SJCRH30 (cell line): ENCODE measurements around the gene DAZAP2. TPM values are rescaled to one million over a fixed set of nuclear protein-coding genes. Genes with fewer than 3 reads are reported as not detected.
"Not testable (repeated sequence)": the region's sequence is repeated elsewhere in the genome, so short reads cannot be mapped to it uniquely, and the experiment has no call there.

Source experiments
- DNase-seq, 2 experiments: peaks; one replicate each; pipeline ENCODE4 v3.0.0-alpha.2; 2015 to 2020
- H3K27ac ChIP-seq: fragments of 250-450 bp; sonication (Bioruptor Pico); 2 replicates; pipeline ENCODE4 v1.5.1; 2020; ENCODE audit warnings: mild to moderate bottlenecking, moderate library complexity
- H3K27me3 ChIP-seq: fragments of 250-450 bp; sonication (Bioruptor Pico); 2 replicates; pipeline ENCODE4 v1.5.1; 2020; ENCODE audit warnings: mild to moderate bottlenecking, moderate library complexity
- H3K36me3 ChIP-seq: fragments of 250-450 bp; sonication (Bioruptor Pico); 2 replicates; pipeline ENCODE4 v1.5.1; 2020; ENCODE audit warnings: mild to moderate bottlenecking, moderate library complexity
- H3K4me1 ChIP-seq: fragments of 250-450 bp; sonication (Bioruptor Pico); 2 replicates; pipeline ENCODE4 v1.5.1; 2020; ENCODE audit warnings: mild to moderate bottlenecking, moderate library complexity
- H3K4me3 ChIP-seq: fragments of 250-450 bp; sonication (Bioruptor Pico); 2 replicates; pipeline ENCODE4 v1.5.1; 2020; ENCODE audit warnings: mild to moderate bottlenecking, moderate library complexity
- H3K9me3 ChIP-seq: fragments of 250-450 bp; sonication (Bioruptor Pico); replicated peaks from 2 replicates; pipeline ENCODE4 v1.5.1; 2020; ENCODE audit warnings: mild to moderate bottlenecking, moderate library complexity
- total RNA-seq: library from RNA; depleted of rRNA; stranded (reverse); fragments of >200 nt; shearing (Covaris generic); gene quantifications from 2 replicates; pipeline ENCODE4 v1.2.3, GENCODE V29; 2014

The DAZAP2 gene
- total RNA-seq, 1 experiment from 2014 or later, result 239 TPM

- Histone ChIP-seq H3K4me3 (no peak overlapping the region), H3K27ac (no peak overlapping the region)
These were observed 12.9 kb upstream of the DAZAP2 start for GRCh38 chr12:51225771-51226170.

DNA sequence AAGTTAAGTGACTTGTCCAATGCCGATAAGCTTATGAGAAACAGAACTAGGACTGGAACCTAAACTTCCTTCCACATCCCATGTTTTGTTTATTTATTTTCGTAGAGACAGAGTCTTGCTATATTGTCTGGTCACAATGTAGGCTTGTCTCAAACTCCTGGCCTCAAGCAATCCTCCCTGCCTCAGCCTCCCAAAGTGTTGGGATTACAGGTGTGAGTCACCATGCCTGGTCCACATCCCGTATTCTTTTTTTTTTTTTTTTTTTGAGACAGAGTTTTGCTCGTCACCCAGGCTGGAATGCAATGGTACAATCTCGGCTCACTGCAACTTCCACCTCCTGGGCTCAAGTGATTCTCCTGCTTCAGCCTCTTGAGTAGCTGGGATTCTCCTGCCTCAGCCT is 11.5 kb upstream of the DAZAP2 start:
- H3K27me3 ChIP-seq, H3K36me3 ChIP-seq, DNase-seq, H3K4me1 ChIP-seq, H3K27ac ChIP-seq, H3K9me3 ChIP-seq, H3K4me3 ChIP-seq: not testable (repeated sequence)

More at GRCh38 chr12:51225771-51226170, 12.9 kb upstream of the DAZAP2 start:
- no peaks in the 10 kb centered on the region for H3K9me3 ChIP-seq
- H3K4me1 ChIP-seq, result no peaks in the 10 kb centered on the region; the same call in 1 of the 2 replicates
- H3K27me3 ChIP-seq, result no peaks in the 10 kb centered on the region
- H3K36me3 ChIP-seq, result no peaks in the 10 kb centered on the region
- DNase-seq, result no peak

GRCh38 chr12:51227962-51228361 is 10.7 kb upstream of the DAZAP2 start:
- no peaks in the 10 kb centered on the region for H3K36me3 ChIP-seq
- no peak for DNase-seq

GRCh38 chr12:51229116-51229809 is 9.4 kb upstream of the DAZAP2 start:
- Histone ChIP-seq H3K27me3 (no peaks in the 10 kb centered on the region), H3K9me3 (peaks cover 4% of the 10 kb centered on the region; the same call in 1 of the 2 replicates), H3K4me3 (no peak overlapping the region), H3K27ac (no peak overlapping the region), H3K4me1 (no peaks in the 10 kb centered on the region; the same call in 1 of the 2 replicates), H3K36me3 (no peaks in the 10 kb centered on the region)
- no peak for DNase-seq

More at GRCh38 chr12:51227962-51228361, 10.7 kb upstream of the DAZAP2 start:
- H3K4me1 ChIP-seq, result no peaks in the 10 kb centered on the region; the same call in 1 of the 2 replicates
- H3K4me3 ChIP-seq, result no peak overlapping the region
- no peak overlapping the region for H3K27ac ChIP-seq
- no peaks in the 10 kb centered on the region for H3K27me3 ChIP-seq
- peaks cover 4% of the 10 kb centered on the region; the same call in 1 of the 2 replicates for H3K9me3 ChIP-seq

- H3K4me3 ChIP-seq, result no peak overlapping the region
- H3K9me3 ChIP-seq, result peaks cover 4% of the 10 kb centered on the region; the same call in 1 of the 2 replicates
- DNase-seq, result no peak
- H3K27ac ChIP-seq, result no peak overlapping the region
- no peaks in the 10 kb centered on the region; the same call in 1 of the 2 replicates for H3K4me1 ChIP-seq
- H3K36me3 ChIP-seq, result no peaks in the 10 kb centered on the region
- H3K27me3 ChIP-seq, result no peaks in the 10 kb centered on the region
These were observed 6.0 kb upstream of the DAZAP2 start for GRCh38 chr12:51232642-51233041.

DNA sequence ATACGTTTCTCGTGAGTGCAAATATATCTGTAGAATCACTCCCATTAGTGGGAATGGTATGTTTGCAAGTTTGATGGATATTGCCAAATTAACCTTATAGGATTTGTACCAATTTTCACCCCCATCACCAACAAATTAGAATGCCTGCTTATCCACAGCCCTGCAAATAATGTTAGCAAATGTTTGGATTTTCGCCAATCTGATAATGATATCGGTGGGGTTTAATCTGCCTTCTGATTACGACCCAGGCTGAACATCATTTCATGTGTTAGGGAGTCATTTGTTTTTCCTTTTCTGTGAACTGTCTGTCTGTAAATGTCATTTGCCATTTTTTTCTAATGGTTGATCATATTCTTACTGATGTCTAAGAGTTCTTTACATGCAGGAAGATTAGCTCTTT is 4.1 kb upstream of the DAZAP2 start:
- Histone ChIP-seq H3K9me3 (peaks cover 4% of the 10 kb centered on the region; the same call in 1 of the 2 replicates), H3K36me3 (no peaks in the 10 kb centered on the region), H3K4me1 (no peaks in the 10 kb centered on the region), H3K27ac (no peak overlapping the region), H3K27me3 (no peaks in the 10 kb centered on the region), H3K4me3 (no peak overlapping the region)
- no peak for DNase-seq

GRCh38 chr12:51238037-51238509 is 553 bp upstream of the DAZAP2 start:
- peak overlapping the region; percentile 96 for H3K4me3 ChIP-seq
- no peak overlapping the region; the same call in 1 of the 2 replicates for H3K27ac ChIP-seq
- H3K9me3 ChIP-seq, result no peaks in the 10 kb centered on the region
- no peak for DNase-seq
- no peaks in the 10 kb centered on the region for H3K27me3 ChIP-seq
- peaks cover 14% of the 10 kb centered on the region for H3K36me3 ChIP-seq
- no peaks in the 10 kb centered on the region for H3K4me1 ChIP-seq

- Histone ChIP-seq H3K27me3 (no peaks in the 10 kb centered on the region), H3K27ac (no peak overlapping the region), H3K4me3 (no peak overlapping the region), H3K9me3 (no peaks in the 10 kb centered on the region), H3K36me3 (peaks cover 17% of the 10 kb centered on the region), H3K4me1 (peaks cover 2% of the 10 kb centered on the region)
- no peak for DNase-seq
These were observed 2.3 kb downstream of the DAZAP2 start for GRCh38 chr12:51240971-51241370.

DNA sequence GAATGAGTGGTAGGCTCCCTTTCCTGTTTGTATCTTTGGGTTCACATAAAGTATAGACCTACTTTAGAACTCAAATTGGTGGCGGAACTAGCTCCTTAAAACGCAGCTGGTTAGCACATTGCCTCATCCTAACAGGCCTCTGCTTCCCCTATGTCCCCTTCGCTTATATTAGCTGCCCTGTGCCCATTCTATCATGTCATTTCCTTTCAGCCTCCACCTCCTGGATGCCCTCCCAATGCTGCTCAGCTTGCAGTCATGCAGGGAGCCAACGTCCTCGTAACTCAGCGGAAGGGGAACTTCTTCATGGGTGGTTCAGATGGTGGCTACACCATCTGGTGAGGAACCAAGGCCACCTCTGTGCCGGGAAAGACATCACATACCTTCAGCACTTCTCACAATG is 3.5 kb downstream of the DAZAP2 start:
- H3K4me1 ChIP-seq, result peaks cover 8% of the 10 kb centered on the region
- H3K27me3 ChIP-seq, result no peaks in the 10 kb centered on the region
- no peak overlapping the region for H3K4me3 ChIP-seq
- H3K36me3 ChIP-seq, result peaks cover 17% of the 10 kb centered on the region
- no peak overlapping the region for H3K27ac ChIP-seq
- no peaks in the 10 kb centered on the region for H3K9me3 ChIP-seq
- DNase-seq, result no peak

DNA sequence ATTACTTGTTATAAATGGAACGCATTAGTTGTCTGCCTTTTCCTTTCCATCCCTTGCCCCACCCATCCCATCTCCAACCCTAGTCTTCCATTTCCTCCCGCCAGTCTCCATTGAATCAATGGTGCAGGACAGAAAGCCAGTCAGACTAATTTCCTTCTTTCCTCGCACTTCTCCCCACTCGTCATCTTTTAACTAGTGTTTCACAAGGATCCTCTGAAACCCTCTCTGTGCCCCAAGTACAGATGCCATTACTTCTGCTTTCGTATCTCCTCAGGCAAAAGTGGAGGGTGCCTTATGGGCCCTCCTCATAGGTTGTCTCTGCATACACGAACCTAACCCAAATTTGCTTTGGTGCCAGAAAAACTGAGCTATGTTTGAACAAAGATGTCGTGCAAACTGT is 4.2 kb downstream of the DAZAP2 start:
- Histone ChIP-seq H3K9me3 (no peaks in the 10 kb centered on the region), H3K27me3 (no peaks in the 10 kb centered on the region), H3K4me1 (peaks cover 8% of the 10 kb centered on the region), H3K36me3 (peaks cover 17% of the 10 kb centered on the region), H3K4me3 (no peak overlapping the region), H3K27ac (no peak overlapping the region)
- DNase-seq, result no peak

- Histone ChIP-seq H3K4me1 (peaks cover 8% of the 10 kb centered on the region), H3K36me3 (peaks cover 17% of the 10 kb centered on the region), H3K27me3 (no peaks in the 10 kb centered on the region), H3K9me3 (no peaks in the 10 kb centered on the region), H3K27ac (no peak overlapping the region), H3K4me3 (no peak overlapping the region)
- no peak for DNase-seq
These were observed 5.6 kb downstream of the DAZAP2 start for GRCh38 chr12:51244269-51244668.

DNA sequence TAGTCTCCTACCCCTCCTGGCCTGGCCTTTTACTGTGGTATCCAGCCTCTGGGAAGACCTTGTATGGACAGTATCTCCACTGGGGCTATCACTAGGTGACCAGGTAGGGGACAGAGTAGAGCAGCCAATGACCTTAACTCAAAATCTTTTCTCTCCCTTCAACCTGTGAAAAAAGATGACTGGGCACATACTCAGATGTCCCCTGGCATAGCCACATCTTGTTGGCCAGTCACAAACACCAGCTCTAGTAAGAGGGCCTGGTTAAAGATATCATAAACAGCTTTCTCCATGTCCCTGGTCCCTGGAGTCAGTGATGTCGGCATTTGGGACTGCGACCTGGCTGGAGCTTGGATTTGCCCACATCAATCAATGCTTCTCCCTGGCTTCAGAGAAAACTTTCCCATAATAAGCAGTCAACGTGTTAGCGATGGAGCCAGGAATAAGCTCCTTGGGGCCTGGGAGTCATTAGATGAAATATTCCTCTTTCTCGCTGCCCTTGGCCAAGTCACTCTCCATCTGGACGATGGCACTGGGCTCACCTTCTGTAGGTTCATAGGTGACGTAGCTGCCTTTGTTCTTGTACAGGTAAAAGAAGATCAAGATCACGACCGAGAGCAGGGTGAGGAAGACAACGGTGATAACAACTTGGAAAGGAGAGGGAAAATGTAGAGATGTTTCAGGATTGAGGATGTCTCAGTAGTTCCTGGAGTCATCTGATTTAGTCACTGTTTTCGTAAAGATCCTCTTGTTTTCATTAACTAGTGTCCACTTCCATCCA is 7.0 kb downstream of the DAZAP2 start:
- H3K4me3 ChIP-seq, result no peak overlapping the region
- H3K9me3 ChIP-seq, result no peaks in the 10 kb centered on the region
- H3K36me3 ChIP-seq, result peaks cover 17% of the 10 kb centered on the region
- no peaks in the 10 kb centered on the region for H3K27me3 ChIP-seq
- DNase-seq, result no peak
- peaks cover 8% of the 10 kb centered on the region for H3K4me1 ChIP-seq
- H3K27ac ChIP-seq, result no peak overlapping the region

GRCh38 chr12:51246254-51246853 is 7.7 kb downstream of the DAZAP2 start:
- no peak overlapping the region for H3K27ac ChIP-seq
- H3K4me1 ChIP-seq, result peaks cover 8% of the 10 kb centered on the region

DNA sequence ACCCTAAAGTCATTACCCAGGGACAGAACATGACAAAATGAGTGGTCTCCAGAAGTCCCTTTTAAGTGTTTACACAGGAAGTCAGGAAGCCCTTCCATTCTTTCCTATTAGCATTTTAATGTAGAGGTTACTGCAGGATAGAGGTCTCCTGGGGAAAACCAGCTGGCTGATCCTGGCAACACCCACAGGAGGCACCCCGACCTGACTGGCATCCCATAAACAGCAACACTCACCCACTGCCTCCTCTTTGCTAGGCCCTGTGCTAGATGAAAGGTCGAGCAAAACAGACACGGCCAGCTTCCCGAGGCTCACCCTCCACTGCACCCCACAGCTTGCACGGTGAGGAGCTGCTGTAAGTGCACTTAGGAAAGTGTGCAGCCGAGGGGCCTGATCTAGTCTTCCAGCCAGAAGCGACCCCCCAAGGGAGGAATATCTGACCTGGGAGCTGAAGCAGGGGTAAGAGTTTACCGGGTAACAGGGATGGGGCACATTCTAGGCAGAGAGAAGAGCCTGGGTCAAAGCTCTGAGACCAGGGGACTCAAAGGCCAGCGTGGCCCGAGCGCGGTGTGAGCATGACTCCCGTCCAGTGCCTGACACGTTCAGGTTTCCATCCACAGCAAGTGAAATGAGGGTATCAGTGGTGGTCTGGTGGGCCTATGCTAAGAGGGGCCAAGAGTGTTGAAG is 9.0 kb downstream of the DAZAP2 start:
- DNase-seq, result no peak
- Histone ChIP-seq H3K9me3 (no peaks in the 10 kb centered on the region), H3K27me3 (no peaks in the 10 kb centered on the region), H3K36me3 (peaks cover 3% of the 10 kb centered on the region; the same call in 1 of the 2 replicates), H3K4me3 (no peak overlapping the region), H3K27ac (no peak overlapping the region), H3K4me1 (peaks cover 11% of the 10 kb centered on the region)

More at GRCh38 chr12:51246254-51246853, 7.7 kb downstream of the DAZAP2 start:
- Histone ChIP-seq H3K36me3 (peaks cover 13% of the 10 kb centered on the region), H3K27me3 (no peaks in the 10 kb centered on the region), H3K4me3 (no peak overlapping the region), H3K9me3 (no peaks in the 10 kb centered on the region)
- DNase-seq, result peak; percentile 29 to 54
